ENCODE results near the gene BCAR3. TPM values are rescaled to one million over a fixed set of nuclear protein-coding genes. Genes with fewer than 3 reads are reported as not detected.

The BCAR3 gene
- total RNA-seq, 1 experiment from 2014 or later = 33.9 TPM

DNA sequence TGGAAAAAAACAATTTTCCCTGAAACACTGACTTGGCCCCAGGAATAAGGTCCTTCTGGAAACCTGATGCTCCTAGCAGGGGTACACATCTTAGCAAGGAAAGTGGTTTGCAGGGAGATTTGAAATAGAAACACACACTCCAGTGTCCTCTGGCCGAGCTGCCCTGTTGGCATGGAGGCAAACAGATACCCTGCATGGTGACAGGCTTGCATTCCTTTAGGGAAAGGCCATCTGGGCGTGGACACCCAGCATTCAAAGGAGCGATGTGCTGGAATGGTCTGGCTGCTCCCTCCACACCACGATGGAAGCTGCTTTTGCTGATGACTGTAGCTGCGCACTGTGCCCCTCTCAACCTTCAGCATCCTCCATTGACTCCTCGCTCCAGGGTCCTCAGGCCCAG lies 41.5 kb upstream of the BCAR3 start:
- no peaks in the 10 kb centered on the region for H3K27me3 ChIP-seq (ENCODE audit: control insufficient read depth, insufficient read depth, low read length)
- no peak for TF ChIP-seq TCF7L2 (IDR thresholded peaks at IDR 0.05; ENCODE audit: low read depth, low read length)
- TF ChIP-seq, protein P1, sequence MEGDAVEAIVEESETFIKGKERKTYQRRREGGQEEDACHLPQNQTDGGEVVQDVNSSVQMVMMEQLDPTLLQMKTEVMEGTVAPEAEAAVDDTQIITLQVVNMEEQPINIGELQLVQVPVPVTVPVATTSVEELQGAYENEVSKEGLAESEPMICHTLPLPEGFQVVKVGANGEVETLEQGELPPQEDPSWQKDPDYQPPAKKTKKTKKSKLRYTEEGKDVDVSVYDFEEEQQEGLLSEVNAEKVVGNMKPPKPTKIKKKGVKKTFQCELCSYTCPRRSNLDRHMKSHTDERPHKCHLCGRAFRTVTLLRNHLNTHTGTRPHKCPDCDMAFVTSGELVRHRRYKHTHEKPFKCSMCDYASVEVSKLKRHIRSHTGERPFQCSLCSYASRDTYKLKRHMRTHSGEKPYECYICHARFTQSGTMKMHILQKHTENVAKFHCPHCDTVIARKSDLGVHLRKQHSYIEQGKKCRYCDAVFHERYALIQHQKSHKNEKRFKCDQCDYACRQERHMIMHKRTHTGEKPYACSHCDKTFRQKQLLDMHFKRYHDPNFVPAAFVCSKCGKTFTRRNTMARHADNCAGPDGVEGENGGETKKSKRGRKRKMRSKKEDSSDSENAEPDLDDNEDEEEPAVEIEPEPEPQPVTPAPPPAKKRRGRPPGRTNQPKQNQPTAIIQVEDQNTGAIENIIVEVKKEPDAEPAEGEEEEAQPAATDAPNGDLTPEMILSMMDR (IDR thresholded peaks at IDR 0.05) = no peak
- TF ChIP-seq POLR2AphosphoS5 (IDR thresholded peaks at IDR 0.05; ENCODE audit: low read depth, low read length) = no peak
- TF ChIP-seq, protein P2, sequence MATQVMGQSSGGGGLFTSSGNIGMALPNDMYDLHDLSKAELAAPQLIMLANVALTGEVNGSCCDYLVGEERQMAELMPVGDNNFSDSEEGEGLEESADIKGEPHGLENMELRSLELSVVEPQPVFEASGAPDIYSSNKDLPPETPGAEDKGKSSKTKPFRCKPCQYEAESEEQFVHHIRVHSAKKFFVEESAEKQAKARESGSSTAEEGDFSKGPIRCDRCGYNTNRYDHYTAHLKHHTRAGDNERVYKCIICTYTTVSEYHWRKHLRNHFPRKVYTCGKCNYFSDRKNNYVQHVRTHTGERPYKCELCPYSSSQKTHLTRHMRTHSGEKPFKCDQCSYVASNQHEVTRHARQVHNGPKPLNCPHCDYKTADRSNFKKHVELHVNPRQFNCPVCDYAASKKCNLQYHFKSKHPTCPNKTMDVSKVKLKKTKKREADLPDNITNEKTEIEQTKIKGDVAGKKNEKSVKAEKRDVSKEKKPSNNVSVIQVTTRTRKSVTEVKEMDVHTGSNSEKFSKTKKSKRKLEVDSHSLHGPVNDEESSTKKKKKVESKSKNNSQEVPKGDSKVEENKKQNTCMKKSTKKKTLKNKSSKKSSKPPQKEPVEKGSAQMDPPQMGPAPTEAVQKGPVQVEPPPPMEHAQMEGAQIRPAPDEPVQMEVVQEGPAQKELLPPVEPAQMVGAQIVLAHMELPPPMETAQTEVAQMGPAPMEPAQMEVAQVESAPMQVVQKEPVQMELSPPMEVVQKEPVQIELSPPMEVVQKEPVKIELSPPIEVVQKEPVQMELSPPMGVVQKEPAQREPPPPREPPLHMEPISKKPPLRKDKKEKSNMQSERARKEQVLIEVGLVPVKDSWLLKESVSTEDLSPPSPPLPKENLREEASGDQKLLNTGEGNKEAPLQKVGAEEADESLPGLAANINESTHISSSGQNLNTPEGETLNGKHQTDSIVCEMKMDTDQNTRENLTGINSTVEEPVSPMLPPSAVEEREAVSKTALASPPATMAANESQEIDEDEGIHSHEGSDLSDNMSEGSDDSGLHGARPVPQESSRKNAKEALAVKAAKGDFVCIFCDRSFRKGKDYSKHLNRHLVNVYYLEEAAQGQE (IDR thresholded peaks at IDR 0.05; ENCODE audit: insufficient read depth in 1 of 2, low read depth in 2 of 2, low read length in 1 of 2) = no peak
- TF ChIP-seq SIN3A (IDR thresholded peaks at IDR 0.05; ENCODE audit: borderline replicate concordance, insufficient read depth, low read depth, low read length) = no peak
- no peak overlapping the region for H3K4me3 ChIP-seq (ENCODE audit: low read depth in 2 of 2, low read length in 2 of 2)
- no peak for ATAC-seq
- DNase-seq (ENCODE audit: low read depth, low spot score) = no peak
- peaks cover 9% of the 10 kb centered on the region for H3K4me1 ChIP-seq (ENCODE audit: control insufficient read depth, insufficient read depth, low read length)
- BruUV-seq (replicated peaks) = no TSS peak
- in situ Hi-C loops (cut with HindIII; ENCODE audit: low pct_unique_long_range_greater_than_20kb, low sequenced_read_pairs) = no loop called here
- H3K36me3 ChIP-seq (ENCODE audit: control insufficient read depth, insufficient read depth, low read length) = no peaks in the 10 kb centered on the region; the same call in 1 of the 2 replicates
- H3K9me3 ChIP-seq (ENCODE audit: control insufficient read depth, insufficient read depth, low read depth, low read length) = no peaks in the 10 kb centered on the region
- ChIA-PET POLR2A (no interaction called here), CTCF (no interaction called here)
- intact Hi-C loops (cut with micrococcal nuclease; ENCODE audit: unreplicated experiment) = no loop called here
- peak overlapping the region; percentile 51; the same call in 1 of the 2 replicates for H3K27ac ChIP-seq (ENCODE audit: low read length)

DNA sequence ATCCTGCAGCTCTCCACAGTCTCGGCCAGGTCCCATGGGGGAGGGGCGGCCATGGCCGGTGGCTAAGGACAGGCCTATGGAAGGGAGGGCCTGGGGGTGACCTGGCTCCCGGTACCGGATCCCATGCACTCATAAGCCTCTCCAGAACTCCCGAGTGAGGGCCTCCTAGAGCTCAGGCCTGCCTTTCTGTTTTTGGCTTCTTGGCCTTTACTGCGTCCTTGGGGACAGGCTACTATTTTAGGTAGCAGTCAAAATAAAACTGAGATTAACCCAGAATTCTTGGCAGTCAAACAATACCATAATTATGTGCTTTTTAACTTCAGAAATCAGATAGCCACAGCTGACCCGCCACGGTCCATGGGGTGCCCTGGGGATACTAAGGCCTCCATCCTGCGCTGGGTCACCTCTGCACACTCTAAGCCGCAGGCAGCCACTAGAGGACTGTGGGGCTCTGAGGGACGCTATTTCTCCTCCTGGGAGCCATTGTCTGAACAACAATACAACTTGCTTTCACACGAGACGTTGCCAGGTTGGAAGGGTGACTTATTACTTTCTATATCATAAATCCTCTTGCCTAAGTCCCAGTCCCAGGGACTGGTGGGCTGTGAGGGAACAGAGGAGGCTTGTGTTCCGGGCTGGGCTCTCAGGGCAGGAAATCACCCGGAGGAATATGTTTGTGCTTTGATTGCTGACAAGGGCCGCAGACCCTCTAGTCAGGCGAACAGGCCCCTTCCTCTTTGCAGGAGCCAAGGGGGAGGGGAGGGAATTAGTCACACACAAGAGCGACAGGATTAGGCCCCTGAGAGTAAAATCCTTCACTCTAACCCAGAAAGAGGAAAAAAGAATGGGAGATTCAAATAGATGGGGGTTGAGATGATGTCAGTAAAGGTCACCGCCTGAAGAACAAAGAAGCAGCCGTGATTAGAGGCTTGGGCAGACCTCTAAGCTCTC lies 40.7 kb upstream of the BCAR3 start:
- TF ChIP-seq, protein P1 (IDR thresholded peaks at IDR 0.05) = no peak
- TF ChIP-seq, protein P2 (IDR thresholded peaks at IDR 0.05; ENCODE audit: insufficient read depth in 1 of 2, low read depth in 2 of 2, low read length in 1 of 2) = no peak
- TF ChIP-seq TCF7L2 (IDR thresholded peaks at IDR 0.05; ENCODE audit: low read depth, low read length) (no peak), SIN3A (IDR thresholded peaks at IDR 0.05; ENCODE audit: borderline replicate concordance, insufficient read depth, low read depth, low read length) (no peak), POLR2AphosphoS5 (IDR thresholded peaks at IDR 0.05; ENCODE audit: low read depth, low read length) (no peak)
- H3K4me1 ChIP-seq (ENCODE audit: control insufficient read depth, insufficient read depth, low read length) = peaks cover 9% of the 10 kb centered on the region
- H3K27me3 ChIP-seq (ENCODE audit: control insufficient read depth, insufficient read depth, low read length) = no peaks in the 10 kb centered on the region
- intact Hi-C loops (cut with micrococcal nuclease; ENCODE audit: unreplicated experiment) (no loop called here), in situ Hi-C loops (cut with HindIII; ENCODE audit: low pct_unique_long_range_greater_than_20kb, low sequenced_read_pairs) (no loop called here)
- peak overlapping the region; percentile 44; the same call in 1 of the 2 replicates for H3K27ac ChIP-seq (ENCODE audit: low read length)
- CTCF ChIA-PET = no interaction called here
- BruUV-seq (replicated peaks) = no TSS peak
- H3K9me3 ChIP-seq (ENCODE audit: control insufficient read depth, insufficient read depth, low read depth, low read length) = no peaks in the 10 kb centered on the region
- ATAC-seq (peak; percentile 77), DNase-seq (ENCODE audit: low read depth, low spot score) (no peak)
- H3K36me3 ChIP-seq (ENCODE audit: control insufficient read depth, insufficient read depth, low read length) = no peaks in the 10 kb centered on the region; the same call in 1 of the 2 replicates
- H3K4me3 ChIP-seq (ENCODE audit: low read depth in 2 of 2, low read length in 2 of 2) = no peak overlapping the region
- POLR2A ChIA-PET = no interaction called here

Data from Panc1 (cell line).